GM23338 (cell line): ENCODE results near the gene RABGAP1L. TPM values are rescaled to one million over a fixed set of nuclear protein-coding genes. Genes with fewer than 3 reads are reported as not detected.

Source experiments
- ATAC-seq: fragments of 200-7000 bp; cut with Tn5 transposase; 3 replicates; pipeline ENCODE4 v1.9.1; 2020
- DNase-seq: peaks from one replicate; pipeline ENCODE4 v3.0.0-alpha.2; 2015; ENCODE audit warnings: low spot score
- H2AFZ ChIP-seq: fragments of 200-600 bp; sonication (generic); 2 replicates; pipeline ENCODE4 v1.8.0; 2016; ENCODE audit warnings: antibody characterized with exemption, mild to moderate bottlenecking, moderate library complexity
- H3F3A ChIP-seq: fragments of 200-600 bp; sonication (generic); replicated peaks from 2 replicates; pipeline ENCODE4 v1.8.0; 2017; ENCODE audit warnings: antibody characterized with exemption, mixed run types, low read depth
- H3K27ac ChIP-seq: fragments of 200-600 bp; sonication (generic); 2 replicates; pipeline ENCODE4 v1.6.1; 2016; ENCODE audit warnings: low read depth
- H3K27me3 ChIP-seq: fragments of 200-600 bp; sonication (generic); 2 replicates; pipeline ENCODE4 v1.8.0; 2016; ENCODE audit warnings: mild to moderate bottlenecking, mixed run types, moderate library complexity; ENCODE audit not compliant: insufficient read depth
- H3K36me3 ChIP-seq: fragments of 200-600 bp; sonication (generic); 2 replicates; pipeline ENCODE4 v1.8.0; 2016; ENCODE audit warnings: mild to moderate bottlenecking; ENCODE audit not compliant: insufficient read depth
- H3K4me1 ChIP-seq: fragments of 200-600 bp; sonication (generic); 2 replicates; pipeline ENCODE4 v1.8.0; 2016; ENCODE audit warnings: mild to moderate bottlenecking, moderate library complexity; ENCODE audit not compliant: insufficient read depth
- H3K4me2 ChIP-seq: fragments of 200-600 bp; sonication (generic); 2 replicates; pipeline ENCODE4 v1.7.1; 2017; ENCODE audit warnings: mixed run types
- H3K4me3 ChIP-seq: fragments of 200-600 bp; sonication (generic); 2 replicates; pipeline ENCODE4 v1.6.1; 2016; ENCODE audit warnings: mixed run types
- H3K79me2 ChIP-seq: fragments of 200-600 bp; sonication (generic); replicated peaks from 2 replicates; pipeline ENCODE4 v1.8.0; 2017; ENCODE audit warnings: mild to moderate bottlenecking; ENCODE audit not compliant: insufficient read depth
- H3K9me2 ChIP-seq: fragments of 200-600 bp; sonication (generic); 2 replicates; pipeline ENCODE4 v1.8.0; 2017; ENCODE audit not compliant: insufficient read depth
- H4K20me1 ChIP-seq: fragments of 200-600 bp; sonication (generic); replicated peaks from 2 replicates; pipeline ENCODE4 v1.8.0; 2017; ENCODE audit warnings: mild to moderate bottlenecking; ENCODE audit not compliant: insufficient read depth
- H3K27ac Mint-ChIP-seq: 2 replicates; pipeline ENCODE4 v1.8.0; 2020; ENCODE audit warnings: inconsistent platforms, mild to moderate bottlenecking, moderate library complexity, mixed read lengths
- H3K27me3 Mint-ChIP-seq: 3 replicates; pipeline ENCODE4 v1.8.0; 2022; ENCODE audit warnings: low read depth, mild to moderate bottlenecking, moderate library complexity, mixed read lengths, inconsistent platforms; ENCODE audit not compliant: insufficient read depth, poor library complexity
- H3K36me3 Mint-ChIP-seq: 3 replicates; pipeline ENCODE4 v1.8.0; 2021; ENCODE audit warnings: low read depth, mild to moderate bottlenecking, inconsistent platforms, moderate library complexity, mixed read lengths
- H3K4me1 Mint-ChIP-seq: 3 replicates; pipeline ENCODE4 v1.8.0; 2020; ENCODE audit warnings: mild to moderate bottlenecking, inconsistent platforms, mixed read lengths
- H3K4me3 Mint-ChIP-seq: 3 replicates; pipeline ENCODE4 v1.8.0; 2021; ENCODE audit warnings: moderate library complexity, mild to moderate bottlenecking, inconsistent platforms, mixed read lengths
- H3K9me3 Mint-ChIP-seq: 3 replicates; pipeline ENCODE4 v1.8.0; 2020; ENCODE audit warnings: moderate library complexity, mild to moderate bottlenecking, inconsistent platforms, mixed read lengths
- CREB1 ChIP-seq: fragments of 250-450 bp; sonication (Bioruptor Pico); IDR thresholded peaks from 2 replicates; pipeline ENCODE4 v1.5.0; 2020; ENCODE audit warnings: low read depth, mild to moderate bottlenecking, moderate library complexity
- CTCF ChIP-seq, 2 experiments: fragments of 200-600 bp in 1 of 2; sonication (generic) in 1 of 2; conservative IDR thresholded peaks; 2 replicates each; pipeline versions ENCODE4 v1.5.1 to v1.6.1; 2016 to 2017; ENCODE audit warnings: antibody characterized with exemption in 2 of 2, low read depth in 2 of 2, mild to moderate bottlenecking in 2 of 2, moderate library complexity in 1 of 2
- ETS1 ChIP-seq: IDR thresholded peaks from 2 replicates; pipeline ENCODE4 v1.6.1; 2016; ENCODE audit warnings: antibody characterized with exemption
- EZH2 ChIP-seq: fragments of 200-600 bp; sonication (generic); IDR thresholded peaks from one replicate; pipeline ENCODE4 v1.8.0; 2017; ENCODE audit warnings: antibody characterized with exemption, mild to moderate bottlenecking, low read depth; ENCODE audit not compliant: unreplicated experiment
- EZH2phosphoT487 ChIP-seq: fragments of 200-600 bp; sonication (generic); IDR thresholded peaks from one replicate; pipeline ENCODE4 v1.8.1; 2018; ENCODE audit warnings: antibody characterized with exemption; ENCODE audit not compliant: unreplicated experiment
- JUNB ChIP-seq: IDR thresholded peaks from one replicate; pipeline ENCODE4 v1.6.1; 2016; ENCODE audit warnings: antibody characterized with exemption; ENCODE audit not compliant: unreplicated experiment
- NANOG ChIP-seq: IDR thresholded peaks from 2 replicates; pipeline ENCODE4 v1.6.1; 2016; ENCODE audit warnings: antibody characterized with exemption, borderline replicate concordance
- POLR2AphosphoS5 ChIP-seq: IDR thresholded peaks from 2 replicates; pipeline ENCODE4 v1.6.1; 2016; ENCODE audit warnings: antibody characterized with exemption, low read depth
- REST ChIP-seq: IDR thresholded peaks from one replicate; pipeline ENCODE4 v1.6.1; 2018; ENCODE audit warnings: antibody characterized with exemption; ENCODE audit not compliant: unreplicated experiment
- STAT1 ChIP-seq: IDR thresholded peaks from one replicate; pipeline ENCODE4 v1.6.1; 2016; ENCODE audit warnings: antibody characterized with exemption; ENCODE audit not compliant: unreplicated experiment
- ZNF114 ChIP-seq: fragments of 250-450 bp; sonication (Bioruptor Pico); IDR thresholded peaks from 2 replicates; pipeline ENCODE4 v1.5.0; 2020; ENCODE audit warnings: mild to moderate bottlenecking, moderate library complexity
- ZNF331 ChIP-seq: fragments of 250-450 bp; sonication (Bioruptor Pico); IDR thresholded peaks from 2 replicates; pipeline ENCODE4 v1.5.0; 2020; ENCODE audit warnings: low read depth, mild to moderate bottlenecking, moderate library complexity
- polyA plus RNA-seq: library from polyadenylated mRNA; unstranded; fragments of >200 nt; fragmentation: Nextera tagmentation; extraction: Ambion mirVana; gene quantifications from 2 replicates; pipeline ENCODE4 v1.2.1, GENCODE V29; 2016
- total RNA-seq: library from RNA; depleted of rRNA; stranded (reverse); fragments of >200 nt; shearing (Covaris generic); gene quantifications from 2 replicates; pipeline ENCODE4 v1.2.3, GENCODE V29; 2014
- TF ChIP-seq, protein P1 (sequence below): fragments of 250-450 bp; sonication (Bioruptor Pico); IDR thresholded peaks from 2 replicates; pipeline ENCODE4 v1.5.0; 2020; ENCODE audit warnings: mild to moderate bottlenecking, moderate library complexity

The RABGAP1L gene
- total and polyA plus RNA-seq, 2 experiments from 2014 or later: 83.2 to 136 TPM

DNA sequence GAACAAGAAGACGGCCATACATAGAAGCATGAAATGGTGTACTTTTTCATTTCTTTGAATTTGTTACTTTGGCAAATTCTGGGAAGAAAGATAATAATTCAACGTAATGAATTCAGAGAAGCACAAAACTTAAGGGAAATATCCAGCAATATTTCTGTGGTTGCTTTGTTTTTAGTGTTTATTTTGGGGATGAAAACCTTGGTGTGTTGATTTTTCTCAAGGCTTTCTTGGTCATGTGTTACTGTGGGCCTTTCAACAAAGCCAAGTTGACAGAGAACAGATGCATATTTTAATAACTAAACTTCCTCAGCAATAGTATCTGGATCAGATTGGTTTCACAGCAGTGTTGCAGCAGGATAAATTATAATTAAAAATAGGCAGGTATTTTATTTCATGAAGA lies 561.9 kb downstream of the RABGAP1L start:
- Histone ChIP-seq H3K4me3 (no peak overlapping the region), H3K27me3 (no peaks in the 10 kb centered on the region), H3K4me2 (no peak overlapping the region), H3K9me2 (no peaks in the 10 kb centered on the region), H3K4me1 (no peaks in the 10 kb centered on the region), H3K36me3 (no peaks in the 10 kb centered on the region), H3K79me2 (no peaks in the 10 kb centered on the region), H3K27ac (no peak overlapping the region), H4K20me1 (no peaks in the 10 kb centered on the region), H3F3A (no peaks in the 10 kb centered on the region), H2AFZ (no peak overlapping the region)
- H3K27ac Mint-ChIP-seq: no peak overlapping the region
- DNase-seq: no peak
- H3K27me3 Mint-ChIP-seq: no peaks in the 10 kb centered on the region
- H3K4me1 Mint-ChIP-seq: peaks cover 7% of the 10 kb centered on the region
- no peak for TF ChIP-seq REST
- TF ChIP-seq, protein P1, sequence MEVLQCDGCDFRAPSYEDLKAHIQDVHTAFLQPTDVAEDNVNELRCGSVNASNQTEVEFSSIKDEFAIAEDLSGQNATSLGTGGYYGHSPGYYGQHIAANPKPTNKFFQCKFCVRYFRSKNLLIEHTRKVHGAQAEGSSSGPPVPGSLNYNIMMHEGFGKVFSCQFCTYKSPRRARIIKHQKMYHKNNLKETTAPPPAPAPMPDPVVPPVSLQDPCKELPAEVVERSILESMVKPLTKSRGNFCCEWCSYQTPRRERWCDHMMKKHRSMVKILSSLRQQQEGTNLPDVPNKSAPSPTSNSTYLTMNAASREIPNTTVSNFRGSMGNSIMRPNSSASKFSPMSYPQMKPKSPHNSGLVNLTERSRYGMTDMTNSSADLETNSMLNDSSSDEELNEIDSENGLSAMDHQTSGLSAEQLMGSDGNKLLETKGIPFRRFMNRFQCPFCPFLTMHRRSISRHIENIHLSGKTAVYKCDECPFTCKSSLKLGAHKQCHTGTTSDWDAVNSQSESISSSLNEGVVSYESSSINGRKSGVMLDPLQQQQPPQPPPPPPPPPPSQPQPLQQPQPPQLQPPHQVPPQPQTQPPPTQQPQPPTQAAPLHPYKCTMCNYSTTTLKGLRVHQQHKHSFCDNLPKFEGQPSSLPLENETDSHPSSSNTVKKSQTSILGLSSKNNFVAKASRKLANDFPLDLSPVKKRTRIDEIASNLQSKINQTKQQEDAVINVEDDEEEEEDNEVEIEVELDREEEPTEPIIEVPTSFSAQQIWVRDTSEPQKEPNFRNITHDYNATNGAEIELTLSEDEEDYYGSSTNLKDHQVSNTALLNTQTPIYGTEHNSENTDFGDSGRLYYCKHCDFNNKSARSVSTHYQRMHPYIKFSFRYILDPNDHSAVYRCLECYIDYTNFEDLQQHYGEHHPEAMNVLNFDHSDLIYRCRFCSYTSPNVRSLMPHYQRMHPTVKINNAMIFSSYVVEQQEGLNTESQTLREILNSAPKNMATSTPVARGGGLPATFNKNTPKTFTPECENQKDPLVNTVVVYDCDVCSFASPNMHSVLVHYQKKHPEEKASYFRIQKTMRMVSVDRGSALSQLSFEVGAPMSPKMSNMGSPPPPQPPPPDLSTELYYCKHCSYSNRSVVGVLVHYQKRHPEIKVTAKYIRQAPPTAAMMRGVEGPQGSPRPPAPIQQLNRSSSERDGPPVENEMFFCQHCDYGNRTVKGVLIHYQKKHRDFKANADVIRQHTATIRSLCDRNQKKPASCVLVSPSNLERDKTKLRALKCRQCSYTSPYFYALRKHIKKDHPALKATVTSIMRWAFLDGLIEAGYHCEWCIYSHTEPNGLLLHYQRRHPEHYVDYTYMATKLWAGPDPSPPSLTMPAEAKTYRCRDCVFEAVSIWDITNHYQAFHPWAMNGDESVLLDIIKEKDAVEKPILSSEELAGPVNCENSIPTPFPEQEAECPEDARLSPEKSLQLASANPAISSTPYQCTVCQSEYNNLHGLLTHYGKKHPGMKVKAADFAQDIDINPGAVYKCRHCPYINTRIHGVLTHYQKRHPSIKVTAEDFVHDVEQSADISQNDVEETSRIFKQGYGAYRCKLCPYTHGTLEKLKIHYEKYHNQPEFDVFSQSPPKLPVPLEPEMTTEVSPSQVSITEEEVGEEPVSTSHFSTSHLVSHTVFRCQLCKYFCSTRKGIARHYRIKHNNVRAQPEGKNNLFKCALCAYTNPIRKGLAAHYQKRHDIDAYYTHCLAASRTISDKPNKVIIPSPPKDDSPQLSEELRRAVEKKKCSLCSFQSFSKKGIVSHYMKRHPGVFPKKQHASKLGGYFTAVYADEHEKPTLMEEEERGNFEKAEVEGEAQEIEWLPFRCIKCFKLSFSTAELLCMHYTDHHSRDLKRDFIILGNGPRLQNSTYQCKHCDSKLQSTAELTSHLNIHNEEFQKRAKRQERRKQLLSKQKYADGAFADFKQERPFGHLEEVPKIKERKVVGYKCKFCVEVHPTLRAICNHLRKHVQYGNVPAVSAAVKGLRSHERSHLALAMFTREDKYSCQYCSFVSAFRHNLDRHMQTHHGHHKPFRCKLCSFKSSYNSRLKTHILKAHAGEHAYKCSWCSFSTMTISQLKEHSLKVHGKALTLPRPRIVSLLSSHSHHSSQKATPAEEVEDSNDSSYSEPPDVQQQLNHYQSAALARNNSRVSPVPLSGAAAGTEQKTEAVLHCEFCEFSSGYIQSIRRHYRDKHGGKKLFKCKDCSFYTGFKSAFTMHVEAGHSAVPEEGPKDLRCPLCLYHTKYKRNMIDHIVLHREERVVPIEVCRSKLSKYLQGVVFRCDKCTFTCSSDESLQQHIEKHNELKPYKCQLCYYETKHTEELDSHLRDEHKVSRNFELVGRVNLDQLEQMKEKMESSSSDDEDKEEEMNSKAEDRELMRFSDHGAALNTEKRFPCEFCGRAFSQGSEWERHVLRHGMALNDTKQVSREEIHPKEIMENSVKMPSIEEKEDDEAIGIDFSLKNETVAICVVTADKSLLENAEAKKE: no peak
- no peak for TF ChIP-seq POLR2AphosphoS5
- TF ChIP-seq STAT1: no peak
- TF ChIP-seq EZH2phosphoT487: no peak
- TF ChIP-seq CREB1 (CRISPR knock-in tag): no peak
- TF ChIP-seq ZNF114 (CRISPR knock-in tag): no peak
- no peak for TF ChIP-seq NANOG
- TF ChIP-seq ETS1: no peak
- no peak for TF ChIP-seq ZNF331
- no peak for TF ChIP-seq CTCF (conservative IDR thresholded peaks at IDR 0.05; ENCODE audit: low read depth in 2 of 2)
- no peak for TF ChIP-seq EZH2
- TF ChIP-seq JUNB: no peak
- no peaks in the 10 kb centered on the region for H3K36me3 Mint-ChIP-seq
- no peaks in the 10 kb centered on the region; the same call in 2 of the 3 replicates for H3K9me3 Mint-ChIP-seq
- no peak overlapping the region for H3K4me3 Mint-ChIP-seq
- no peak for ATAC-seq
